ENCODE data around the gene MALSU1. TPM values are rescaled to one million over a fixed set of nuclear protein-coding genes. Genes with fewer than 3 reads are reported as not detected.

Gene MALSU1
- polyA plus RNA-seq, 1 experiment: 26.5 TPM

DNA sequence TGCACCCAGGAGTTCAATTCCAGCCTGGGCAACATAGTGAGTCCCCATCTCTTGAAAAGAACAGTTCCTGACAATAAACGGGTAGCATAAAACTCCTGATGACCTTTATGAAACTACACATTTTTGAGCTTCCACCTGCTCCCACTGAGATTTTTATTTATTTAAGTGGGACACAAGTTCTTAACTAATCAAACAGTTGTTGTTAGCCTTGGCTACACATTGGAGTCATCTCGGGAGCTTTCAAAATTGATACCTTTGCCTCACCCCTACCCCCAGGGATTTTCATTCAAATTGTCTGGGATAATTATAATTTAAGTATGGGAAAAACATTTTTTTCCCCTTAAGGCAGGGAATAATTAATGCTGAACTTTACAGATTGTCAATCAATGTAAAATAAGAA is 39.3 kb downstream of the MALSU1 start:
- Histone ChIP-seq H3K4me3 (ENCODE audit: low read depth, low read length) (no peak overlapping the region), H3K36me3 (ENCODE audit: control insufficient read depth, insufficient read depth, low read length) (no peaks in the 10 kb centered on the region), H3K27me3 (ENCODE audit: control insufficient read depth, insufficient read depth, low read length) (no peaks in the 10 kb centered on the region)
- ChIA-PET CTCF (interaction anchor here (0.7 kb wide), 1 partner anchor 9 kb away, joined by 3 read pairs; no protein-coding TSS in a partner anchor), POLR2A (no interaction called here)
- DNase-seq (ENCODE audit: low read depth): no peak
- TF ChIP-seq, protein P1, sequence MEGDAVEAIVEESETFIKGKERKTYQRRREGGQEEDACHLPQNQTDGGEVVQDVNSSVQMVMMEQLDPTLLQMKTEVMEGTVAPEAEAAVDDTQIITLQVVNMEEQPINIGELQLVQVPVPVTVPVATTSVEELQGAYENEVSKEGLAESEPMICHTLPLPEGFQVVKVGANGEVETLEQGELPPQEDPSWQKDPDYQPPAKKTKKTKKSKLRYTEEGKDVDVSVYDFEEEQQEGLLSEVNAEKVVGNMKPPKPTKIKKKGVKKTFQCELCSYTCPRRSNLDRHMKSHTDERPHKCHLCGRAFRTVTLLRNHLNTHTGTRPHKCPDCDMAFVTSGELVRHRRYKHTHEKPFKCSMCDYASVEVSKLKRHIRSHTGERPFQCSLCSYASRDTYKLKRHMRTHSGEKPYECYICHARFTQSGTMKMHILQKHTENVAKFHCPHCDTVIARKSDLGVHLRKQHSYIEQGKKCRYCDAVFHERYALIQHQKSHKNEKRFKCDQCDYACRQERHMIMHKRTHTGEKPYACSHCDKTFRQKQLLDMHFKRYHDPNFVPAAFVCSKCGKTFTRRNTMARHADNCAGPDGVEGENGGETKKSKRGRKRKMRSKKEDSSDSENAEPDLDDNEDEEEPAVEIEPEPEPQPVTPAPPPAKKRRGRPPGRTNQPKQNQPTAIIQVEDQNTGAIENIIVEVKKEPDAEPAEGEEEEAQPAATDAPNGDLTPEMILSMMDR (IDR thresholded peaks at IDR 0.05; ENCODE audit: insufficient read depth, low read depth, low read length): no peak

DNA sequence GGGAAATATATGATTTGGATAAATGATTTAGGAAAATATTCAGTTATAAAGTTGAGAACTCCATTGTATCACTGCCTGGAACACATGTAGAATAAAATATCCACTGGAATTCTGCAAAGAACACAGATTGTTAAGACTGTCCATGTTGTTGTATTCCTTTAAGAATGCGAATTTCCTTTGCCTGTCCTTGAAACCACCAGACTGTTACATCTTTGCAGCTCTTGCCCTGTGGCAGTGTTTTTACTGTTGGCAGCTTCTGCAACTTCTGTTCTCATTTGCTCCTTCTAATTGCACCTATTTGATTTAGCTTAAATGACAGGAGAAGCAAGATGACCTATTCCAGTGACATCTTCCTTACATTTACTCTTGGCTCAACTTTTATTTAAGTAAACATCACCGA is 39.7 kb downstream of the MALSU1 start:
- ChIA-PET POLR2A (no interaction called here), CTCF (no interaction called here)
- TF ChIP-seq, protein P1 (IDR thresholded peaks at IDR 0.05; ENCODE audit: insufficient read depth, low read depth, low read length): no peak
- Histone ChIP-seq H3K27me3 (ENCODE audit: control insufficient read depth, insufficient read depth, low read length) (no peaks in the 10 kb centered on the region), H3K36me3 (ENCODE audit: control insufficient read depth, insufficient read depth, low read length) (no peaks in the 10 kb centered on the region), H3K4me3 (ENCODE audit: low read depth, low read length) (no peak overlapping the region)
- DNase-seq (ENCODE audit: low read depth): no peak

GRCh38 chr7:23341846-23342598 is 42.9 kb downstream of the MALSU1 start:
- H3K36me3 ChIP-seq (ENCODE audit: control insufficient read depth, insufficient read depth, low read length): no peaks in the 10 kb centered on the region
- TF ChIP-seq, protein P1 (IDR thresholded peaks at IDR 0.05; ENCODE audit: insufficient read depth, low read depth, low read length): no peak
- POLR2A ChIA-PET: no interaction called here
- CTCF ChIA-PET: interaction anchor here (0.7 kb wide), 1 partner anchor 316 kb away, joined by 3 read pairs; no protein-coding TSS in a partner anchor
- H3K4me3 ChIP-seq (ENCODE audit: low read depth, low read length): no peak overlapping the region
- DNase-seq (ENCODE audit: low read depth): no peak
- no peaks in the 10 kb centered on the region for H3K27me3 ChIP-seq (ENCODE audit: control insufficient read depth, insufficient read depth, low read length)

- POLR2A ChIA-PET: no interaction called here
- TF ChIP-seq, protein P1 (IDR thresholded peaks at IDR 0.05; ENCODE audit: insufficient read depth, low read depth, low read length): no peak
- no peaks in the 10 kb centered on the region for H3K27me3 ChIP-seq (ENCODE audit: control insufficient read depth, insufficient read depth, low read length)
- DNase-seq (ENCODE audit: low read depth): no peak
- CTCF ChIA-PET: no interaction called here
- H3K4me3 ChIP-seq (ENCODE audit: low read depth, low read length): no peak overlapping the region
- H3K36me3 ChIP-seq (ENCODE audit: control insufficient read depth, insufficient read depth, low read length): no peaks in the 10 kb centered on the region
Measured at GRCh38 chr7:23343102-23343501, 44.0 kb downstream of the MALSU1 start.

GRCh38 chr7:23343806-23344475 is 44.8 kb downstream of the MALSU1 start:
- H3K4me3 ChIP-seq (ENCODE audit: low read depth, low read length): no peak overlapping the region
- H3K27me3 ChIP-seq (ENCODE audit: control insufficient read depth, insufficient read depth, low read length): no peaks in the 10 kb centered on the region
- POLR2A ChIA-PET: no interaction called here
- TF ChIP-seq, protein P1 (IDR thresholded peaks at IDR 0.05; ENCODE audit: insufficient read depth, low read depth, low read length): no peak
- no peak for DNase-seq (ENCODE audit: low read depth)
- CTCF ChIA-PET: no interaction called here
- H3K36me3 ChIP-seq (ENCODE audit: control insufficient read depth, insufficient read depth, low read length): no peaks in the 10 kb centered on the region
